K562 (cell line): Measurements from ENCODE around the gene SMAD7. TPM values are rescaled to one million over a fixed set of nuclear protein-coding genes. Genes with fewer than 3 reads are reported as not detected.
A peak's percentile ranks its signal among the peaks of the same experiment; 100 is the strongest.

Experiments
- ATAC-seq: fragments of 200-7000 bp; cut with Tn5 transposase; 3 replicates; pipeline ENCODE4 v1.9.1; 2020; ENCODE audit warnings: moderate library complexity
- BruUV-seq: library from RNA; stranded (reverse); fragments of 400-500 nt; replicated peaks from 2 replicates; lab custom pipeline; 2021; lab: Mats Ljungman, UMichigan
- CTCF ChIA-PET: fragments of 300-600 bp; formaldehyde crosslinking; extraction: SDS; loops from one replicate; lab custom pipeline; 2021; ENCODE audit warnings: low intra/inter-chr PET ratio; lab: Yijun Ruan, JAX
- POLR2A ChIA-PET: fragments of 300-600, 350-650 bp; sonication (Branson Sonifier 250); formaldehyde crosslinking; extraction: SDS; loops from one replicate; lab custom pipeline; 2021; ENCODE audit warnings: antibody characterized with exemption, inconsistent platforms; lab: Yijun Ruan, JAX
- DNase-seq, 4 experiments: peaks; one replicate each; pipeline versions ENCODE4 v3.0.0 to v3.0.0-alpha.2; 2011 to 2018; ENCODE audit warnings: low spot score in 3 of 4, mixed read lengths in 3 of 4; ENCODE audit errors: extremely low read depth in 1 of 4
- FAIRE-seq: peaks from 2 replicates; lab custom pipeline; 2011; peaks lifted over from hg19 to GRCh38; lab: Jason Lieb, UNC
- H2AFZ ChIP-seq: 2 replicates; pipeline ENCODE4 v1.6.0; 2011; ENCODE audit warnings: low read depth, low read length, control low read depth, inconsistent platforms
- H3K27ac ChIP-seq: fragments of 200-600 bp; 3 replicates; pipeline ENCODE4 v1.8.0; 2011; ENCODE audit warnings: low read depth, mild to moderate bottlenecking, control low read depth, inconsistent platforms, low read length, moderate library complexity, mixed read lengths; ENCODE audit errors: extremely low read depth
- H3K27me3 ChIP-seq, 2 experiments: fragments of 300-600 bp in 1 of 2; 2 replicates in 1 of 2; 3 replicates in 1 of 2; pipeline versions ENCODE4 v1.6.0 to v1.8.0; 2011; ENCODE audit warnings: inconsistent platforms in 2 of 2, low read length in 2 of 2, mild to moderate bottlenecking in 1 of 2, mixed read lengths in 1 of 2, moderate library complexity in 1 of 2; ENCODE audit not compliant: control insufficient read depth in 2 of 2, insufficient read depth in 2 of 2
- H3K36me3 ChIP-seq: fragments of 300-600 bp; 3 replicates; pipeline ENCODE4 v1.8.0; 2011; ENCODE audit warnings: mild to moderate bottlenecking, low read length, inconsistent platforms; ENCODE audit not compliant: control insufficient read depth, insufficient read depth
- H3K4me1 ChIP-seq, 2 experiments: fragments of 200-600 bp in 1 of 2; replicated peaks in 1 of 2; 2 replicates in 1 of 2; 3 replicates in 1 of 2; pipeline versions ENCODE4 v1.5.1 to v1.8.0; 2011; ENCODE audit warnings: inconsistent platforms in 2 of 2, low read length in 2 of 2, mild to moderate bottlenecking in 1 of 2, mixed read lengths in 1 of 2, moderate library complexity in 1 of 2; ENCODE audit not compliant: control insufficient read depth in 2 of 2, insufficient read depth in 2 of 2
- H3K4me2 ChIP-seq: 2 replicates; pipeline ENCODE4 v1.6.1; 2011; ENCODE audit warnings: low read length, control low read depth, inconsistent platforms, mixed read lengths; ENCODE audit not compliant: insufficient read depth
- H3K4me3 ChIP-seq: fragments of 200-600 bp; sonication (generic), shearing (Covaris generic); 2 replicates; pipeline ENCODE4 v1.5.1; 2016; ENCODE audit warnings: control low read depth, inconsistent platforms
- H3K79me2 ChIP-seq: fragments of 200-600 bp; 3 replicates; pipeline ENCODE4 v1.8.0; 2011; ENCODE audit warnings: low read length, inconsistent platforms; ENCODE audit not compliant: control insufficient read depth, insufficient read depth
- H3K9ac ChIP-seq, 2 experiments: 2 replicates each; pipeline versions ENCODE4 v1.6.0 to v1.6.1; 2011; ENCODE audit warnings: low read depth in 2 of 2, low read length in 2 of 2, control low read depth in 1 of 2, inconsistent platforms in 1 of 2, mild to moderate bottlenecking in 1 of 2, mixed read lengths in 1 of 2; ENCODE audit not compliant: insufficient read depth in 1 of 2
- H3K9me1 ChIP-seq: one replicate; pipeline ENCODE4 v1.6.0; 2011; ENCODE audit warnings: inconsistent platforms, mild to moderate bottlenecking, low read length, moderate library complexity; ENCODE audit not compliant: control insufficient read depth, insufficient read depth
- H3K9me3 ChIP-seq: replicated peaks from 2 replicates; pipeline ENCODE4 v1.5.1; 2011; ENCODE audit warnings: low read depth, low read length, inconsistent platforms; ENCODE audit not compliant: control insufficient read depth, insufficient read depth
- H4K20me1 ChIP-seq: replicated peaks from 2 replicates; pipeline ENCODE4 v1.6.1; 2011; ENCODE audit warnings: low read length, inconsistent platforms, mixed read lengths; ENCODE audit not compliant: control insufficient read depth, insufficient read depth
- ATF1 ChIP-seq, 2 experiments: fragments of 450-650 bp in 1 of 2; IDR thresholded peaks; 2 replicates each; pipeline ENCODE4 v1.6.1; 2016; ENCODE audit warnings: missing compliant biosample characterization in 1 of 2, missing genetic modification characterization in 1 of 2
- BRCA1 ChIP-seq, 2 experiments: fragments of 450-650 bp in 1 of 2; sonication (generic) in 1 of 2; formaldehyde crosslinking in 1 of 2; IDR thresholded peaks; 2 replicates each; pipeline versions ENCODE4 v1.5.0 to v1.6.1; 2017 to 2020; ENCODE audit warnings: mild to moderate bottlenecking in 1 of 2, missing genetic modification reagents in 1 of 2
- CREBBP ChIP-seq: IDR thresholded peaks from one replicate; pipeline ENCODE4 v1.6.1; 2012; ENCODE audit warnings: low read depth, mild to moderate bottlenecking, control low read depth, inconsistent platforms, low read length
- DDX20 ChIP-seq: fragments of 450-650 bp; IDR thresholded peaks from 2 replicates; pipeline ENCODE4 v1.6.1; 2016; ENCODE audit warnings: missing genetic modification characterization, low read depth, mild to moderate bottlenecking, missing compliant biosample characterization, moderate library complexity
- EHMT2 ChIP-seq: fragments of 450-650 bp; IDR thresholded peaks from 2 replicates; pipeline ENCODE4 v1.6.1; 2018; ENCODE audit warnings: antibody characterized with exemption
- KLF1 ChIP-seq: fragments of 450-650 bp; IDR thresholded peaks from 2 replicates; pipeline ENCODE4 v1.6.1; 2016; ENCODE audit warnings: missing genetic modification characterization, missing compliant biosample characterization
- MAFK ChIP-seq: IDR thresholded peaks from 2 replicates; pipeline ENCODE4 v1.6.1; 2011; ENCODE audit warnings: low read length, improper control_type of control experiment
- NR2F6 ChIP-seq: fragments of 450-650 bp; formaldehyde crosslinking; IDR thresholded peaks from 2 replicates; pipeline ENCODE4 v1.4.0; 2020; ENCODE audit warnings: mild to moderate bottlenecking
- PHTF2 ChIP-seq: fragments of 250-450 bp; sonication (Bioruptor Pico); IDR thresholded peaks from 2 replicates; pipeline ENCODE4 v1.5.0; 2021; ENCODE audit warnings: mild to moderate bottlenecking
- PKNOX1 ChIP-seq: fragments of 450-650 bp; IDR thresholded peaks from 2 replicates; pipeline ENCODE4 v1.6.1; 2016
- PPARD ChIP-seq: fragments of 250-450 bp; sonication (Bioruptor Pico); IDR thresholded peaks from 2 replicates; pipeline ENCODE4 v1.8.0; 2022; ENCODE audit warnings: inconsistent platforms, mild to moderate bottlenecking, moderate library complexity
- PRPF4 ChIP-seq: fragments of 200-400 bp; formaldehyde crosslinking; IDR thresholded peaks from one replicate; pipeline ENCODE4 v1.6.1; 2017; ENCODE audit warnings: low read length, low read depth, mild to moderate bottlenecking; ENCODE audit not compliant: insufficient read depth, poor library complexity, severe bottlenecking
- SIN3A ChIP-seq, 2 experiments: fragments of 150-350 bp in 1 of 2; IDR thresholded peaks; 2 replicates each; pipeline ENCODE4 v1.6.1; 2011 to 2016; ENCODE audit warnings: borderline replicate concordance in 2 of 2, low read depth in 2 of 2, low read length in 2 of 2, mild to moderate bottlenecking in 2 of 2, moderate library complexity in 2 of 2; ENCODE audit not compliant: control insufficient read depth in 1 of 2
- SMARCA4 ChIP-seq: fragments of 450-650 bp; IDR thresholded peaks from 2 replicates; pipeline ENCODE4 v1.6.1; 2016
- SP2 ChIP-seq: IDR thresholded peaks from 2 replicates; pipeline ENCODE4 v1.6.1; 2011; ENCODE audit warnings: mild to moderate bottlenecking, low read depth, low read length, moderate library complexity; ENCODE audit not compliant: poor library complexity, severe bottlenecking; ENCODE audit errors: extremely low read depth
- ZKSCAN8 ChIP-seq: fragments of 200-800 bp; sonication (Bioruptor generic); IDR thresholded peaks from 2 replicates; pipeline ENCODE4 v1.6.1; 2016; ENCODE audit warnings: missing genetic modification characterization, missing compliant biosample characterization
- ZNF3 ChIP-seq: fragments of 250-450 bp; sonication (Bioruptor Pico); IDR thresholded peaks from 2 replicates; pipeline ENCODE4 v1.5.0; 2021; ENCODE audit warnings: mild to moderate bottlenecking, moderate library complexity
- ZNF699 ChIP-seq: fragments of 250-450 bp; sonication (Bioruptor Pico); IDR thresholded peaks from 2 replicates; pipeline ENCODE4 v1.8.0; 2021; ENCODE audit warnings: mild to moderate bottlenecking, moderate library complexity; ENCODE audit not compliant: insufficient replicate concordance
- WGBS: fragments of 100-300 bp; shearing (Covaris generic); methylation state at CpG from one replicate; pipeline ENCODE4 v1.1.6; 2016; ENCODE audit warnings: low coverage, mixed read lengths; ENCODE audit not compliant: insufficient coverage; ENCODE audit errors: missing lambda C conversion rate; 5-methylcytosine and 5-hydroxymethylcytosine counted together
- in situ Hi-C: fragments of 300-500 bp; cut with MboI; formaldehyde crosslinking; loops from 4 replicates; pipeline ENCODE4 v1.15.0; 2018; ENCODE audit warnings: inconsistent platforms, mixed read lengths
- intact Hi-C: fragments of 100-400 bp; cut with micrococcal nuclease; formaldehyde crosslinking; loops from 2 replicates; pipeline ENCODE4 v1.14.2; 2022
- polyA plus RNA-seq, 8 experiments: library from polyadenylated mRNA; depleted of rRNA in 4 of 8; stranded (reverse) in 5 of 8; unstranded in 3 of 8; fragments of >200 nt; fragmentation: Nextera tagmentation in 2 of 8; fragmentation: Illumina TruSeq in 1 of 8; extraction: Ambion mirVana in 2 of 8; extraction: Trizol in 1 of 8; gene quantifications; 2 replicates each; pipeline versions ENCODE4 v1.2.1 to v1.2.3, GENCODE V29; 2011 to 2014; ENCODE audit warnings: inconsistent platforms in 1 of 8, missing spikeins in 1 of 8
- total RNA-seq, 7 experiments: library from RNA; depleted of rRNA in 6 of 7; stranded (reverse); fragments of >200 nt in 6 of 7; fragmentation: Illumina TruSeq in 2 of 7; extraction: Trizol in 2 of 7; gene quantifications; 2 replicates each; pipeline versions ENCODE4 v1.2.1 to v1.2.3, GENCODE V29; 2011 to 2021; ENCODE audit warnings: low replicate concordance in 1 of 7
- TF ChIP-seq, protein P1 (sequence below): fragments of 250-450 bp; sonication (Bioruptor Pico); IDR thresholded peaks from 2 replicates; pipeline ENCODE4 v1.8.0; 2021; ENCODE audit warnings: moderate library complexity, mild to moderate bottlenecking, inconsistent platforms

SMAD7 gene
- total and polyA plus RNA-seq, 9 of the 15 experiments (the other 6 are each of a cell fraction or from before 2014, with no cell fraction given): 0.13 to 3.0 (median 1.6) TPM

- 11% methylated on average over 9 of the region's 11 CpGs for WGBS
- no peaks in the 10 kb centered on the region for H3K79me2 ChIP-seq
- DNase-seq (peak in 3 of 4 experiments; percentile 34 to 49 (median 44)), FAIRE-seq (peak; percentile 88), ATAC-seq (peak; percentile 53)
- H3K27me3 ChIP-seq: no peaks in the 10 kb centered on the region
- no peaks in the 10 kb centered on the region for H3K36me3 ChIP-seq
- no peaks in the 10 kb centered on the region for H3K9me3 ChIP-seq
- CTCF ChIA-PET: no interaction called here
- no peaks in the 10 kb centered on the region for H3K9me1 ChIP-seq
- H2AFZ ChIP-seq: peak overlapping the region; percentile 75
- in situ Hi-C loops (no loop called here), intact Hi-C loops (loop anchor here (2.0 kb wide), 1 partner anchor 35 kb away; no protein-coding TSS in a partner anchor)
- peak overlapping the region; percentile 64 for H3K4me2 ChIP-seq
- BruUV-seq: no TSS peak
- H3K27ac ChIP-seq: peak overlapping the region; percentile 37
- H3K9ac ChIP-seq: peak overlapping the region; percentile 8 to 32; a peak in 1 of 4 replicates
- no peaks in the 10 kb centered on the region for H4K20me1 ChIP-seq
- POLR2A ChIA-PET: interaction anchor here (0.7 to 1.5 kb wide), 3 partner anchors 9 to 27 kb away, joined by 3 to 5 read pairs (median 5); no protein-coding TSS in a partner anchor
- peaks cover 36 to 63% of the 10 kb centered on the region in 2 experiments for H3K4me1 ChIP-seq
- no peak overlapping the region for H3K4me3 ChIP-seq
- no peak for TF ChIP-seq PHTF2
- TF ChIP-seq BRCA1 (IDR thresholded peaks at IDR 0.05): no peak
- no peak for TF ChIP-seq BRCA1 (CRISPR knock-in tag; IDR thresholded peaks at IDR 0.05)
- TF ChIP-seq PRPF4: no peak
- TF ChIP-seq DDX20 (tag): no peak
- TF ChIP-seq PPARD (CRISPR knock-in tag): no peak
- TF ChIP-seq KLF1 (tag): no peak
- no peak for TF ChIP-seq ZNF699 (CRISPR knock-in tag)
- no peak for TF ChIP-seq SMARCA4
- no peak for TF ChIP-seq NR2F6
- peak; percentile 95 for TF ChIP-seq PKNOX1
- TF ChIP-seq CREBBP: no peak
- no peak for TF ChIP-seq ATF1 (CRISPR knock-in tag; IDR thresholded peaks at IDR 0.05)
- peak; percentile 54; the same call in 1 of the 2 replicates for TF ChIP-seq ATF1 (tag; IDR thresholded peaks at IDR 0.05)
- TF ChIP-seq SP2: no peak
- TF ChIP-seq ZNF3 (CRISPR knock-in tag): no peak
- no peak for TF ChIP-seq EHMT2
- TF ChIP-seq, protein P1, sequence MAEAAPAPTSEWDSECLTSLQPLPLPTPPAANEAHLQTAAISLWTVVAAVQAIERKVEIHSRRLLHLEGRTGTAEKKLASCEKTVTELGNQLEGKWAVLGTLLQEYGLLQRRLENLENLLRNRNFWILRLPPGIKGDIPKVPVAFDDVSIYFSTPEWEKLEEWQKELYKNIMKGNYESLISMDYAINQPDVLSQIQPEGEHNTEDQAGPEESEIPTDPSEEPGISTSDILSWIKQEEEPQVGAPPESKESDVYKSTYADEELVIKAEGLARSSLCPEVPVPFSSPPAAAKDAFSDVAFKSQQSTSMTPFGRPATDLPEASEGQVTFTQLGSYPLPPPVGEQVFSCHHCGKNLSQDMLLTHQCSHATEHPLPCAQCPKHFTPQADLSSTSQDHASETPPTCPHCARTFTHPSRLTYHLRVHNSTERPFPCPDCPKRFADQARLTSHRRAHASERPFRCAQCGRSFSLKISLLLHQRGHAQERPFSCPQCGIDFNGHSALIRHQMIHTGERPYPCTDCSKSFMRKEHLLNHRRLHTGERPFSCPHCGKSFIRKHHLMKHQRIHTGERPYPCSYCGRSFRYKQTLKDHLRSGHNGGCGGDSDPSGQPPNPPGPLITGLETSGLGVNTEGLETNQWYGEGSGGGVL: no peak
- no peak for TF ChIP-seq ZKSCAN8 (CRISPR knock-in tag)
- no peak for TF ChIP-seq MAFK
- no peak for TF ChIP-seq SIN3A (IDR thresholded peaks at IDR 0.05; ENCODE audit: borderline replicate concordance in 2 of 2, control insufficient read depth in 1 of 2, low read depth in 2 of 2, low read length in 2 of 2)
Observed at GRCh38 chr18:48931680-48932461, 18.9 kb downstream of the SMAD7 start.
